Skeletal muscle satellite cell (primary cell): ENCODE results near the gene ARL17A.
"Not testable (repeated sequence)": the region's sequence is repeated elsewhere in the genome, so short reads cannot be mapped to it uniquely, and the experiment has no call there.

ENCODE experiments used
- H3K27me3 ChIP-seq: 2 replicates; pipeline ENCODE4 v1.7.0; 2013; ENCODE audit warnings: low read length; ENCODE audit not compliant: control insufficient read depth, insufficient read depth
- H3K36me3 ChIP-seq: 2 replicates; pipeline ENCODE4 v1.7.0; 2013; ENCODE audit warnings: mild to moderate bottlenecking, control low read depth, low read length; ENCODE audit not compliant: insufficient read depth
- H3K4me1 ChIP-seq: 2 replicates; pipeline ENCODE4 v1.7.0; 2013; ENCODE audit warnings: low read length; ENCODE audit not compliant: control insufficient read depth, insufficient read depth
- H3K4me2 ChIP-seq: 2 replicates; pipeline ENCODE4 v1.7.0; 2013; ENCODE audit warnings: mild to moderate bottlenecking, low read length
- H3K4me3 ChIP-seq: 2 replicates; pipeline ENCODE4 v1.7.0; 2013; ENCODE audit warnings: low read length
- H3K9ac ChIP-seq: 2 replicates; pipeline ENCODE4 v1.7.0; 2013; ENCODE audit warnings: mild to moderate bottlenecking, low read depth, low read length, moderate library complexity
- H3K9me3 ChIP-seq: replicated peaks from 2 replicates; pipeline ENCODE4 v1.7.0; 2013; ENCODE audit warnings: mild to moderate bottlenecking, control low read depth, low read length

ARL17A gene

GRCh38 chr17:46598344-46598931 is 18.9 kb upstream of the ARL17A start:
- not testable (repeated sequence) for H3K36me3 ChIP-seq, H3K4me1 ChIP-seq, H3K4me2 ChIP-seq, H3K4me3 ChIP-seq, H3K9ac ChIP-seq, H3K27me3 ChIP-seq, H3K9me3 ChIP-seq

- not testable (repeated sequence) for H3K9ac ChIP-seq, H3K4me3 ChIP-seq, H3K9me3 ChIP-seq, H3K27me3 ChIP-seq, H3K4me1 ChIP-seq, H3K4me2 ChIP-seq, H3K36me3 ChIP-seq
Measured at GRCh38 chr17:46591332-46591731, 11.8 kb upstream of the ARL17A start.

GRCh38 chr17:46590157-46591146 is 11.0 kb upstream of the ARL17A start, which contains the start of gene NSF:
TSS of gene NSF (plus strand) at chr17:46590669. CDS start at chr17:46590776, 107 bp downstream.
- not testable (repeated sequence) for H3K9me3 ChIP-seq, H3K27me3 ChIP-seq, H3K36me3 ChIP-seq, H3K4me1 ChIP-seq, H3K4me2 ChIP-seq, H3K4me3 ChIP-seq, H3K9ac ChIP-seq

GRCh38 chr17:46585444-46585843 is 6.0 kb upstream of the ARL17A start:
- H3K4me2 ChIP-seq, H3K9ac ChIP-seq: not testable (repeated sequence)

GRCh38 chr17:46580082-46580481 is 591 bp upstream of the ARL17A start:
- H3K9ac ChIP-seq, H3K36me3 ChIP-seq, H3K4me3 ChIP-seq, H3K4me1 ChIP-seq, H3K9me3 ChIP-seq, H3K27me3 ChIP-seq: not testable (repeated sequence)
- H3K4me2 ChIP-seq, result peak overlapping the region; percentile 52

More at GRCh38 chr17:46585444-46585843, 6.0 kb upstream of the ARL17A start:
- not testable (repeated sequence) for H3K4me1 ChIP-seq, H3K4me3 ChIP-seq, H3K9me3 ChIP-seq, H3K27me3 ChIP-seq, H3K36me3 ChIP-seq

GRCh38 chr17:46571796-46572195 is 7.7 kb downstream of the ARL17A start:
- H3K9ac ChIP-seq, H3K4me2 ChIP-seq, H3K36me3 ChIP-seq, H3K27me3 ChIP-seq, H3K4me3 ChIP-seq, H3K9me3 ChIP-seq, H3K4me1 ChIP-seq: not testable (repeated sequence)

GRCh38 chr17:46566980-46567379 is 12.5 kb downstream of the ARL17A start:
- H3K36me3 ChIP-seq, H3K9ac ChIP-seq, H3K4me1 ChIP-seq, H3K27me3 ChIP-seq, H3K4me2 ChIP-seq, H3K9me3 ChIP-seq, H3K4me3 ChIP-seq: not testable (repeated sequence)

GRCh38 chr17:46566284-46566683 is 13.2 kb downstream of the ARL17A start:
- H3K4me2 ChIP-seq, H3K9ac ChIP-seq, H3K4me1 ChIP-seq, H3K4me3 ChIP-seq, H3K27me3 ChIP-seq, H3K9me3 ChIP-seq, H3K36me3 ChIP-seq: not testable (repeated sequence)

- H3K27me3 ChIP-seq, H3K9ac ChIP-seq, H3K4me3 ChIP-seq, H3K36me3 ChIP-seq, H3K9me3 ChIP-seq, H3K4me2 ChIP-seq, H3K4me1 ChIP-seq: not testable (repeated sequence)
Measured at GRCh38 chr17:46560048-46560447, 19.4 kb downstream of the ARL17A start.

- H3K4me2 ChIP-seq, H3K36me3 ChIP-seq, H3K4me3 ChIP-seq, H3K27me3 ChIP-seq, H3K9ac ChIP-seq, H3K9me3 ChIP-seq, H3K4me1 ChIP-seq: not testable (repeated sequence)
Measured at GRCh38 chr17:46559155-46559554, 20.3 kb downstream of the ARL17A start.

GRCh38 chr17:46548607-46549006 is 30.9 kb downstream of the ARL17A start:
- H3K36me3 ChIP-seq, H3K9me3 ChIP-seq, H3K27me3 ChIP-seq: not testable (repeated sequence)

GRCh38 chr17:46534716-46535115 is 44.8 kb downstream of the ARL17A start:
- not testable (repeated sequence) for H3K4me1 ChIP-seq, H3K4me2 ChIP-seq, H3K27me3 ChIP-seq, H3K9ac ChIP-seq, H3K9me3 ChIP-seq, H3K36me3 ChIP-seq, H3K4me3 ChIP-seq

More at GRCh38 chr17:46548607-46549006, 30.9 kb downstream of the ARL17A start:
- H3K9ac ChIP-seq, H3K4me1 ChIP-seq, H3K4me2 ChIP-seq, H3K4me3 ChIP-seq: not testable (repeated sequence)
